Superior temporal gyrus (tissue), 1 donor: ENCODE measurements around the gene TEX26.

Experiments used
- DNase-seq: peaks from one replicate; pipeline ENCODE4 v3.0.0-alpha.2; 2016; ENCODE audit errors: extremely low spot score

The TEX26 gene

DNA sequence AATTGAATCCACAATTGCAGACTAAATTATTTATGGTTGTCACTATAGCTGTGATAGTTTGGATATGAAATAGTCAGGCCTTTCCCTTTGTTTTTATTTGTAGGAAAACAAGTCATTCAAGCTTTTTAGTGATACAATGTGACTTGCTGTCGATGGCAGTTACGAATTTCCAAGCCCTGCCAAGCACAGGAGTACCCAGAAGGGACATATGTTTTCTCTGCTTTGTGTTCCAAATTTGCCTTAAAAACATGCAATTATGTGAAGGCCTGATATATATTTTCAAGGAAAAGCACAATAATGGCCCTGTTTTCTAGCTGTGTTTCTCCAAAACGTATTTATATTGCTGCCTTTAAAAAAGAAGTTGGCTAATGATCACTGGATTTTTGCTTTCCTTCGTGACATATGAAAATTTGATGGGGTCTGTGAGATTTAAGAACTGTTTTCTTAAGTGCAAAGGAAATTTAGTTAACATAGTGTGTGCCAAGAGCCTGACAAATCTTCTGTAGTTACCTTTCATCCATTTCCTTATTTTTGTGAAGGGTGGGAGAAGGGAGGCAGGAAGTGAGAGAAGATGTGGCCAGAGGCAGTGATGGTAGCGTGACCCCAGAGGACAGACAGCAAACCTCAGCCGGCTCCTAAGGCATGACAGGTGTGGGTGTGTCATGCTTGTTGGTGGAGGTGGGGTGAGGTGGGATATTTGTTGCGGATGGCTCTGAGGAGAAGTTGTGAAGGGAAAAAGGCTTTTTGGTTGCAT, 79.6 kb downstream of the TEX26 start:
- no peak for DNase-seq

DNA sequence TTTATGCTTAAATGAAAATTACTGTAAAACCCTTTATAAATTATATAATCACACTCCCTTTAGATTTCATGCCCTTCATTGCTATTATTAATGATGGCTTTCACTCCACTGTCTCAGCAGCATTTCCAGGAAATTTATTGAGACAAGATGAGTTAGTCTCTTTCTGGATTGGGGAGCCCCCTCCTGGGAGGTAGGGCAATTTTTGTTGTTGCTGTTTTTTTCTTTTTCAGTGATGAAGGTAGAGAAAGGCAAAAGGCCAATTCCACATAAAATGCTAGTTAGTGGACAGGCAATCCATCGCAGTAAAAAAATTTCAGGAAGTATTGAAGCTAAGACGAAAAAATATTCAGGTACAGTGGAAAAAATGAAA, 80.2 kb downstream of the TEX26 start:
- DNase-seq = no peak

DNA sequence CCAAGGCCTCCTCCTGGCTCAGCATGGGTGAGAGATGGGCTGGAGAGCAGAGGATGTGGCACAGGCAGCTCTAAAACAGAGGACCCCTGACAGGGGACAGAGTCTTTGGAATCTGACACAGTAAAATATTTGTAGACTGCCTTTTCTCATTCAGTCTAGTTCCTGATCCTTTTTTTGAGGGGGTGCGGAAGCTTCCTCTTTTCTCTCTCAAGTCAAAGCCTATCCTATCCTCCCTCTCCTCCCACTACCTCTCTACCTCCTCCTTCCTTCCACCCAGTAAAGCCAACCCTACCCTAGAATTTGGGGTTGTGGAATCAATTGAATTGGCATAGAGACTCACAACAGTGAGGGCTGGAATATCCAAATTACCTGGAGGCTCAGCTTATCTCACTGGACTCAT, 82.0 kb downstream of the TEX26 start:
- DNase-seq = no peak

DNA sequence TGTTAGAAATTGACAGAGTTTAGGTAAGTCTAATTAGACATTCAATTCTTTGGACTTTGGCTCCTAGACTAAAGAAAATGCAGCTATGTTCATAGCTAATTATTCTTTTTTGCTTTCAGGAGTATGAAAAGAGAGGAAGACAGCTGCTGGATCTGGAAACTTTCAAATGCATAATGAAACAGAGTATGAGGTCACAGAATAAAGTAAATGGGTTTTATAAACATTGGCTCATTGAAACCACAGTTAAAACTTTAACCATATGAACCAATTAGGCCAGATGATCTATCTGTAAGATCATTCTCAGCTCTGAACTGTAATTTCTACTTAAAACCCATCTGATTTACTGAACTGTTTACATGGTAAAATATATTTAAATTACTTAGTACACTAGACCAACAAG, 82.7 kb downstream of the TEX26 start:
- DNase-seq = no peak

GRCh38 chr13:31016342-31017325, 84.2 kb downstream of the TEX26 start:
- DNase-seq = no peak

GRCh38 chr13:31018511-31018910, 86.1 kb downstream of the TEX26 start:
- no peak for DNase-seq

GRCh38 chr13:31020996-31021395, 88.5 kb downstream of the TEX26 start:
- no peak for DNase-seq

GRCh38 chr13:31022288-31022895, 89.9 kb downstream of the TEX26 start:
- no peak for DNase-seq

DNA sequence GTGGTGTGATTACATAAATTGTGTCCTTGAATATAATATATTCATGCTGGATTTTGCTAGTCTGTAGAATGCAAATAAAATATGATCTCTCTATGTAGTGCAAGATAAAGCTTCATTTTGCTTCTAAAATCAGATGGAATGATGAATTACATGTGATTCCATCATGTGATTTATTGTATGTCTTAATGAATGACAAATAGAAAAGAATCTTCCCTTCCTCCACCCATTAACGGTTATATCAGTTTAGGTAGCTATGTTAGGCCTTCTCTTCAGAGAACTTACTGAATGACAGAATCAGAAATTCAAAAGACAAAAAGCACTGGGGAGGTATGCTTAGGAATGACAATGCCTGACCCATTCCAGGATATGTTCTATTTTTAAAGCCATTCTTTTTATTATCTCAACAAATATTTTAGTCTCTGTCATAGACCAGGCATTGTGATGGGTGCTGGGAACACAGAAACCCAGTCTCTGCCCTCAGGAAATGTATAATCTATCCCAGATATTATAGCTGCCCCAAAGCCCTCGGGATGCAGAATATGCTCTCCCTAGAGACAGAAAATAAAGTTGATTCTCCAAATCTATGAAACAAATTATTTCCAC, 90.6 kb downstream of the TEX26 start:
- DNase-seq = no peak
